Inferior parietal cortex (tissue), 1 donor: ENCODE results near the gene RSL1D1.

Source experiments
- DNase-seq: peaks from one replicate; pipeline ENCODE4 v3.0.0-alpha.2; 2016; ENCODE audit errors: extremely low spot score

The RSL1D1 gene

DNA sequence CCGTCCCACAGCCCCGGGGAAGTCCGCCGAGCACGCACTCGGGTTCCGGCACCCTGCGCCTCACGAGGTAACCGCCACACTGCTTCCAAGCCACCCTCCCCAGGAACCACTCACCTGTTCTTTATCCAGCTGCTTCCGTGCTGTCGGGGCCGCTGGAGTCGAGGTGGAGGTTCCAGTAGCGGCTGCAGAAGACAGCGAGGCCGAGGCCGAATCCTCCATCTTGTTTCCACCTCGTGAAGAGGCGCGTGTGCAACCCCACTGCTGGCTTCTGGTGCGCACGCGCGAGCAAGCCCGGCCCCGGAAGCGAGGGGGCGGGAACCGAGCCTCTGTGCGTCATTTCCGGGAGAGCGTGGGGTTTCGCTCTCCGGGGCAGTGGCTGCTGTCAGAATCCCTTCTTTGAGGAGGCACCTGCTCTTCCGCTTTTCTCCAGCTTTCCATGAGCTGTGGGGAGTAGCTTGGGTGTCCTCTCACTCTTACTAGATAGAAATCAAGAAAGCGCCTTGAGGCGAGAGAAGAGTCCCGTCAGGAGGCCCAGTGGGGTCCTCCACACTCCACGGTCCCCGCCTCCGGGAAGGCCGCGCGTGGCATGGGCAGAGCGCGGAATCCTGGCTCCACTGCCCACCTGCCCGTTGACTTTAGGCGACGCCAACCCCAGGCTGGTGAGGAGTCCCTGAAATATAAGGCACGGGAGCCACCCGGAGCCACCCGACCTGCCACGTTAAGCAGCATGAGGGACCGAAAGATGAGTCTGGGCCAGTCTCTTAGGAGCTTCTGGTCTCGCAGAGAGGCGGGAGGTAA, at the start of gene RSL1D1:
RSL1D1 (minus strand) TSS at position 249 of the 798 bp plus-strand sequence; CDS start at position 219, 30 bp downstream.
- peak; percentile 96 for DNase-seq

DNA sequence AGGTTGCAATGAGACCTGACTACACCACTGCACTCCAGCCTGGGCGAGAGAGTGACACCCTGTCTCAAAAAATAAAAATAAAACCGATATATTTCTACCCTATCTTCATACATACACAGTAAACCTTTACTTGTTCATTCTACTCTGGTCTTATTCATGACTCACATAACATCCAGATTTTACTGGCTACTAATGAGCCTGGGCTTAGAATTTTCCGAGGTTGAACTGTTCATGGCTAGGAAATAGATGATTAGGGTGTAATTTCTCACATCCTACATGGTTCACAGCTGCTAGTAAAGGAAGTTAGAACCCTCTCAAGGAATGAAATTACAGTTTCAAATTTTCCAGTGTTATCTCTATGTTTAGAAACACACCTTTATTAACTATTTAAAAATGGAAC, 49.7 kb upstream of the RSL1D1 start:
- no peak for DNase-seq

DNA sequence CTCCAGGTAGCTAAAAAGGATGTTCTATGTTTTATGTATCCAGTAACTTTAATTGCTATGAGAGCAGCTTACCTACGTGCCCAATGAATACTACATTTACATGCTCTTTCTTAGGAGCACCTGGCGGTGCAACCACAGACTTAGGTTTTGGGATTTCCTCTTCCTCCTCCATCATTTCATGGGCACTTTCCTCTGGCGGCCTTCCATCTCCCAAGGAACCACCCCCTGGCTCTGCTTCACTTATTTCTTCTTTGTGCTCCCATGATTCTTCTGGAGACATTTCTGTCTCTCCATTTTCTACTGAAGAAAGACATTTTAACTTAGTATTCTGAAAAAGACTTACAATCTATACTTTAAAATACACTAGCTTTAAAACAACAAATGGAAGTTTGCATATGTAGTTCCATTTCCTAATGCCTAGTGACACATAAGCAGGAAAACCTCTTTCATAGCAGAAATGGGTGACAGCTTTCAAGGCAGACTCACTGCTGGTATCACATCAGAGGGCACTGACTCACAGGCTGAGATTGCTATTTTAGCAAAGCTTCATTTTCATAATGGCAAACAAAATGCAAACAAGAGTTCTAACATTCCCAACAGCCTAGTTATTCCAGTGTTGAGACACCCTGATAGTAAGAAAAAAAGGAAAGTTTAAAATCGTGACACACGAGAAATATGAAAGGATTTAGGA, 45.3 kb upstream of the RSL1D1 start:
- peak; percentile 27 for DNase-seq

DNA sequence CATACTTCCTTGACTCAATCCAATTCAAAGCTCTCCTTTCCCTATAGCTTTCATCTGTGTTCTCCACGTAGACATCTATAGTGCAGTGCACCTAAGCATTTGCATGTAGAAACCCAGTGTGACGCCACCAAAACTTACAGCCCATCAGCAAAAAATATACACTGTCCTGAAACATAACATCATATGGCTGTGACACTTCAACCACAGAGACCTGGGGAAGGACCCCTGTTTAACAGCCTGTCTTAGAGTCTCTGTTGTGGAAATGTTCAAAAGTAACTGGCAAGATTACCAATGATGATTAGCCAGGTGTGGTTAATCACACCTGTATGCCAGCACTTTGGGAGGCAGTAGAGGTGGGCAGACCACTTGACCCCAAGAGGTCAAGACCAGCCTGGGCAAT, 42.2 kb upstream of the RSL1D1 start:
- no peak for DNase-seq

DNA sequence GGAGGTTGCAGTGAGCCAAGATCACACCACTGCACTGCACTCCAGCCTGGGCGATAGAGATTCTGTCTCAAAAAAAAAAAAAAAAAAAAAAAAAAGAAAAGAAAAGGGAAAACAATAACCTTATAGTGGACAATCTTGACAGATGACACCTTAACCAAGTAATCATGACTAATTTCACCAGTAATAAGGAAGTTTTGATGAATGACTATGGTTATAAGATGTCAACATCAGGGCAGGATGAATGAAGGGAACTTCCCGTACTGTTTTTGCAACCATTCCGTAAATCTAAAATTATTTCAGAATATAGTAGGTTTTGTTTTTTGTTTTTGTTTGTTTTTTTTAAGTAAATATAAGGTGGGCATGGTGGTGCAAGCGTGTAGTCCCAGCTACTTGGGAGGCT, 41.4 kb upstream of the RSL1D1 start:
- no peak for DNase-seq

DNA sequence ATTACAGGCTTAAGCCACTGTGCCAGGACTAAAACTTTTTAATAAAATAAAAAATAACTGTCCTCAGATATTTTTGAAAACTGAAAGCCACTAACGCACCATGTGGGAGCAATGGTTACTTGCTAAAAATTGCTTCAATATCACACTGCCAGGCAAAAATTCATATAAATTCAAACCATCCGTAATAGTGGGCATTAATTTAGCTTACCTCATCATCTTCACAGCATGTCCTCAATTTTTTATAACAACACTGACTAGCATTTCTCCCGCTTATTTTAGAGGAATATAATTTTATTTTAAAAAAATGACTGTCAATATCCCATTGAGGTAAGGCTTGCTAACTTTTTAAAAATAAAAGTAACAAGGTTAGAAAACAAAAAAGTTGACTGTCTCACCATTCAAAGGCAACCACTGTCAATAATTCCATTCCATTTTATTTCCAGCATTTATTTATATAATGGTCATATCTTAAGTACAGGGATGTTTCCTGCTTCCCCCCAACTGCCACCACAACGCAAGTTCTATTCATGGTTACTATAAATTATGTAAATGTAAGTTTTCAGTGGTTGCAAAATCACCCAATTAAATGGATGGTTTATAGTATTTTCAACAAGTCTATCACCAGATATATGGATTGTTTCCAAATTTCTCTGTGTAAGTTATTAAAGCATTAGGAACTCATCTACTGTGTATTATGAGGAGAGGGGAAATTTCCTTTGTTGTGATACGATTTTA, 39.1 kb upstream of the RSL1D1 start:
- DNase-seq, result no peak

DNA sequence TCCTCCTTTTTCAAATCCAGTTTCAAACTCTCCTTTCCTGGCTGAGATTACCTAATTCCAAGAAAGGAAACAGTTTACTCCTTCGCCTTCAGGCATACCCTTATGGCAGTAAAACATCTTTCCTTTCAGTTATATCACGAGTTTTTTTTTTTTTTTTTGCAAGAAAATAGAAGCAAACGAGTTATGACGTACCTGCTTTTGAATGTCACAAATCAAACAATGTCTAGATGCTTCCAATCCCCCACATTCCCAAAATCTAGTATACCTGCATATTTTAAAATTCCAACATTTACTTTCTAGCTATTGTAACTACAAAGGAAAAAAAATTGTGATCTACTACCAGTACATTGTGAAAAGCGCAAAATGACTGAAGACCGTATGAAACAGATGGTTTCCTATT, 35.5 kb upstream of the RSL1D1 start:
- DNase-seq, result no peak

DNA sequence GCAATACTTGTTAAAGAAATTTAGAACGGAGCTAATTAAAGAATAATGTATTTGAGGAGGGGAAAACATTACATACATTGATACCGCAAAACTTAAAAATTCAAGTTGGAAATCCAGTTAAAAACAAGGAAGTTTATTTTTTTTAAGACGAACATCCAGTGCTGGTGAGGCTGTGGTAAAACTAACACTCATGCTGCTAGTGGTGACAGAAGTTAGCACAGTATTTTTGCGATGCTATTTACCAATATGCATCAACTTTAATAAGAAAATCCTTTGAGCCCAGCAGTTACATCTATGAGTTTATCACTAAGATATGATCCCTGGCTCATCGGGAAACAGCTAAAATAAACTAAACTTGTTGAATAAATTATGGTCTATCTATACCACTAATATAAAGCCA, 32.7 kb upstream of the RSL1D1 start:
- DNase-seq, result no peak

DNA sequence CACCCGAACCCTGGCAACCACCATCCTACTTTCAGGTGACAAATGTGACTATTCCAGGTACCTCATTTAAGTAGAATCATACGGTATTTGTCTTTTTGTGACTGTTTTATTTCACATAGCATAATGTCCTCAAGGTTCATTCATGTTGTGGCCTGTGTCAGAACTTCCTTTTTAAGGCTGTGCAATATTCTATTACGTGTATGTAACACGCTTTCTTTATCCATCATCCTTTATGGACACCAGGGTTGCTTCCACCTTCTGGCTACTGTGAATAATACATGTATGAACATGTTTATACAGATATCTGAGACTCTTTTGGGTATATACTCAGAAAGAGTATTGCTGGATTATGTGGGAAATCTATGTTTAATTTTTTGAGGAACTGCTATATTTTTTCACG, 28.7 kb upstream of the RSL1D1 start:
- no peak for DNase-seq

DNA sequence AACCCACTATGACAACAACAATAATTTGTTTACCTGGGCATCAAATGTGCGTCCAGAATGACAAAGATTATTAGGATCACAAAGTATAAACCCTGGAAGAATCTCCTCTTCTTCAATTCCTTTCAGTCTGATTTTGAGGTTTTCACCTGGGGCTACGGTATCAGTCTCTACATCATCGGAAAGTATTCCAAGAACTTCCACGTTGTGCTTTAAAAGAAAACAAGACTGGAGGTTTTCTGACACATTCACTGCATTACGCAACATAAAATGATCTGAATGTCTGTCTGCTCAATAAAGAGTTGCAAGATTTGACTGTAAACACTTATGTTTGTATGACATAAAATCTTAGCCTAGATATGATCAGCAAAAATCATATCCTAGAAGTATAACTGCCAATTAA, 26.0 kb upstream of the RSL1D1 start:
- no peak for DNase-seq

DNA sequence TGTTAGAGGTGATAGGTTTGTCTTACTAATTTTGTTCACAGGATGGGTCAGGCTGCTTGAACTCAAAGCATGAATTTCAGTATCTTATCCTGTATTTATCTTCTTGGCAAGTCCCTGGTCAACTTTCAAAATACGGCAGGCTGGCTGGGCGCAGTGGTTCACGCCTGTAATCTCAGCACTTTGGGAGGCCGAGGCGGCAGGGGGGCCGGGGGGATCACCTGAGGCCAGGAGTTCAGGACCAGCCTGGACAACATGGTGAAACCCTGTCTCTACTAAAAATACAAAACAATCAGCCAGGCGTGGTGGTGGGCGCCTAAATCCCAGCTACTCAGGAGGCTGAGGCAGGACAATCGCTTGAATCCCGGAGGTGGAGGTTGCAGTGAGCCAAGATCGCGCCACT, 25.0 kb upstream of the RSL1D1 start:
- DNase-seq, result no peak

DNA sequence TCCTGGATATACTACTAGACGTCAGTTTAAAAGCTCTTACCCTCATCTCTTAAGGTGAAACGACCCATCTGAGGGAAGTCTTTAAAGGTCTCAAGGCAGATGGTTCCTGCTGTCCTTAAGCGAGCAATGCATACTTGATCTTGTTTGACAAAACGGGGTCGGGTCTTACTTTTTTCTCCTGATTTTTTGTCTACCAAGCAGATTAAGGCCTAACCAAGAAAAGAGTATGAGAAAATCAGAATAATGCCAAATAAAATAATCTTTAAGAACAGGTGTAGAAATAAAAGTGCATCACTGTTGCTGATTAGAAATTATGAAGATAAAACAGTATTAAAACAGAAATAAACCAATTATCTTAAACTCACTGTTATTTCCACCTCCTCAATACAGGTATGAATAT, 24.4 kb upstream of the RSL1D1 start:
- no peak for DNase-seq

DNA sequence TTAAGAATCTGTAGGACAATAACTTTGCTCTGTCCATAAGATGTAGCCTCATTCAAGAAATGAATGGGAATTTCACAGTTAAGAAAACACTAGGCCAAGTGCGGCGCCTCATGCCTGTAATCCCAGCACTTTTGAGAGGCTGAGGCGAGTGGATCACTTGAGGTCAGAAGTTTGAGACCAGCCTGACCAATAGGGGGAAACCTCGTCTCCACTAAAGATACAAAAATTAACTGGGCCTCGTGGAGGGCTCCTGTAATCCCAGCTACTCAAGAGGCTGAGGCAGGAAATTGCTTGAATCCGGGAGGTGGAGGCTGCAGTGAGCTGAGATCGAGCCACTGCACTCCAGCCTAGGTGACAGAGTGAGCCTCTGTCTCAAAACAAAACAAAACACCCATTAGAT, 19.9 kb upstream of the RSL1D1 start:
- DNase-seq, result no peak

DNA sequence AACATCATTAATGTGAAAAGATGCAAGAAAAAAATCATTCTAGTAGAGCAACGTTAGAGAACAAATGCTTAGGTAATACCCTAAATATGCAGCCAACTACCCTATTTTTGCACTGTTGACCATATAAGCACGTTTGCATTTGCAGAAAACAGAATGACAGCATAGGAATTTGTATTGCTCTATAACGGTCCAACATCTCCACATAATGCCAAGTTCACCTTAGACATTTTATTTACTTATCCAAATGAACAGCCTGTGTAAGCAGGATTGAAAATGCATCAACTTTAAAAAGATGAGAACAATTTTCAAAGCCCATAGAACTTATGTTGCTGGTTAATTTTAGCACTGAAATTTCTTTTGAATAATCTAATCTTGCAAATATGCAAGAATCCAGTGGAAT, 19.1 kb upstream of the RSL1D1 start:
- DNase-seq, result no peak

DNA sequence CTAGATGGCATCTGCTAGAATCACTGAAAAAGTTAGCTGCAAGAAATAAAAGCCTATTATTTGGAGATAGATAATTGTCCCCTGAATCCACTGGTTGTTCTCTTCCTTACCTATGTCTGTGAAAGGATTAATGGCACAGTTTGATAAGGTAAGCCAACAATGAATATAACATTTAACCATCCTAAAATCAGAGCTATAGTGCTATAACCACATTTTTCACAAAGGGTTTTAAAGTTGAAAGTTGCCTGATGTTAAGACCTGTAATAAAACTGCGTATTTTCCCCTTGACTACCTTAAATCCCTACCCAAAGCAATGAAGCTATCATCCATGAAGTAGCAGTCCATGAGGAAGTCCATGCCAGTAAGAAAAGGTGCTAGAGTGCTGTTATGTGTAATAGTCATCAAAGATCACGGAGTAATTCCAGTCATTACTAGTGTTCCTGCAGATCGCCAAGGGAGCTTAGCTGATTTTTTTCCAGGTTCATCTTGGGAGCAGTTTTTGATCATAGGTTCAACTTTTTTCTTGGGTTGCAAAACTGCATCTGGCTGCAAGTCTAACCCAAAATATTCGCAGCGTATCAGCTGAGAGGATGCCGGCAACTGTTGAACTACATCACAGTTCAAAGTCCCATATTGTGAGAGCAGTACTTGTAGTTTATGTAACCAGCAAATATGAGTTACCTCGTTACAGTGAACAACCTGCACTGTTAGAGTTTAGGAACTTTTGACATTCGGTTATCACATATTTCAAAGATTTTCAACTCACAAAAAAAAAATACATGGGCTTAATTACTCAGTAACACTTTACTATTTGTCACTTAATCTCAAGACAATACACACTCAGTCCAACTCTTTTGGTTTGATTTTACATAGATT, 18.2 kb upstream of the RSL1D1 start:
- DNase-seq, result no peak

DNA sequence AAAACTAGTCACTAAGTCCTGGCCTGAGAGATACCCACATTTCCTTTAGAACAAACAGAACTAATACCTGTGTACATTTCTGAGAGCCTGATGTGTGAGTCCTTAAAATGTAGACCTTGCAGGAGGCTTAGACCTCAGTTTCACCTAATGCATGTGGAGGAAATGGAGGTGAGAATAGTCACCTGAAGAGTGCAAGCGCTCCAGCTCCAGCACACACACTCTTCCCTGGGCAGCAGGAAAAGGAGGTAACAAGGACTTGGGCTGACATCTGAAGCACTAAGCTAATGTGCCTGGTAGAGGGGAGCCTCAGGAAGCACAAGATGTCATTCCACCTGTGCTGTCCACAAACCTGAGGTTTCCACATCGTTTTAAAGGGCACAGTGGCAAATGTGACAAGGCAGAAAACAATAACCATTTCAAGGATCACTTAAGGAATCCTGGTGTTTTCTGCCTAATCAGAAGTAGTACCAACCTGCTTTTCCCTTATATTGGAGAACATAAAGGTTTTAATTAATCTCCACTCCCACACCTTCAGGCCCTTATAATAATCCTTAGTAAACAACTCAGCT, 17.2 kb upstream of the RSL1D1 start:
- no peak for DNase-seq

DNA sequence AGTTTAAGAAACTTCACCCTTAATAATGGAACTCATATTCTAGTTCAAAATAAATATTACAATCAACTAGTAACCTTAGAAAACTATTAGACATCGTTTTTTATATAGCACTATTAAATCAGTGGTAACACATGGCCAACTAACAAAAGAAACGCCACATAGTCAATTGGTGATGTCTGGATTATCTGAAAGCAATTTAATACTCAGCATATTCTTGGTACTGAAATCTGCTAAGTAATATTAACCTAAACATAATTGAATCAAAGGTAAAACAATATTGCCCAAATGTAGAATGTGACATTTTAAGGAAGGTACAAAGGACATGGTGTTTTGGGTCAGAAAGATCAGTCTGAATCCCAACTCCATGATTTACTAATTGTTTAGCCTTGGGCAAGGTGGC, 11.1 kb upstream of the RSL1D1 start:
- no peak for DNase-seq

DNA sequence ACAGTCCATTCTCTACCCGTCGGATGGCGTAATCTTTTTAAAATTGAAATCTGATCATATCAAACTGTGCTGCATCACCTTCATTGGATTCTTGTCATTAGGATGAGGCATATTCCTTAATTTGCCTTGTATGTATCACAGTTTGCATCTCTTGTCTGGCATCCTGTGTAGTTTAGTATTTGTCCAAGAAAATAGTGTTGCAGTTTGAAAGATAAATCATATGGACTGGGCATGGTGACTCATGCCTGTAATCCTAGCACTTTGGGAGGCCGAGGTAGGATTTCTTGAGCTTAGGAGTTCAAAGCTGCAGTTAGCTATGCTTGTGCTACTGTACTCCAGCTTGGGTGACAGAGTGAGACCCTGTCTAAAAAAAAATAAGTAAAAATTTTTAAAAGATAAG, 5.8 kb upstream of the RSL1D1 start:
- DNase-seq, result no peak

DNA sequence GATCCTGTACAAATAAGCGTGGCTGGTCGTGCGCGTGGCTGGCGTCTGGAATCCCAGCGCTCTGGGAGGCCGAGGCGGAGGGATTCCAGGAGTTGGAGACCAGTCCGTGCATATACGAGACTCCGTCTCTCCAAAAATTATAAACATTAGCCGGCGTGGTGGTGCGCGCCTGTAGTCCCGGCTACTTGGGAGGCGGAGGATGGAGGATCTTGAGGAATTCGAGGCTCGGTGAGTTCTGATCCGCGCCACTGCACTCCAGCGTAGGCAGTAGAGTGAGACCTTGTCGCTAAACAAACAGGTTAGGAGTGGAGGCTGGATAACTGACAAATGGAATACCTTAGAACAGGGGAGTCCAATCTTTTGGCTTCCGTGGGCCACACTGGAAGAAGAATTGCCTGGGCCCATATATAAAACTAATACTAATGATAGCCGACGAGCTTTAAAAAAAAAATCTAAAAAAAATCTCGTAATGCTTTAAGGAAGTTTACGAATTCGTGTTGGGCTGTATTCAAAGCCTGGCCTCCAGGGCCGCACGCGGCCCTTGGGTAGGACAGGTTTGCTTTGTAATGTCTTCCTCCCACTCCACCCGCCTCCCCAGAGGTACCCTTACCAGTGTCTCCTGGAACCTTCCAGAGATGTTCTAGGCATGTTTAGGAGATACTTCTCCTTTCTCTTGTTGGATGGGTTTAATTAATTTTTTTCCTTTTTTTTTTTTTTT, 909 bp upstream of the RSL1D1 start:
- no peak for DNase-seq

DNA sequence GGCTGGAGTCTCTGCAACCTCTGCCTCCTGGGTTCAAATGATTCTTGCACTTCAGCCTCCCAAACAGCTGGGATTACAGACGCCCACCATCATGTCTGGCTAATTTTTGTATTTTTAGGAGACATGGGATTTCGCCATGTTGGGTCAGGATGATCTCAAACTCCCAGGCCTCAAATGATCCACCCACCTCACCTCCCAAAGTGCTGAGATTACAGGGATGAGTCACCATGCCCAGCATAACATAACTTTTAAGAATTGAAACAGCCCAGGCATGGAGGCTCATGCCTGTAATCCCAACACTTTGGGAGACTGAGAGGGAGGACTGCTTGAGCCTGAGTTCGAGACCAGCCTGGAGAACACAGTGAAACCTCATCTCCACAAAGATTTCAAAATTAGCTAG, 2.5 kb downstream of the RSL1D1 start:
- no peak for DNase-seq

DNA sequence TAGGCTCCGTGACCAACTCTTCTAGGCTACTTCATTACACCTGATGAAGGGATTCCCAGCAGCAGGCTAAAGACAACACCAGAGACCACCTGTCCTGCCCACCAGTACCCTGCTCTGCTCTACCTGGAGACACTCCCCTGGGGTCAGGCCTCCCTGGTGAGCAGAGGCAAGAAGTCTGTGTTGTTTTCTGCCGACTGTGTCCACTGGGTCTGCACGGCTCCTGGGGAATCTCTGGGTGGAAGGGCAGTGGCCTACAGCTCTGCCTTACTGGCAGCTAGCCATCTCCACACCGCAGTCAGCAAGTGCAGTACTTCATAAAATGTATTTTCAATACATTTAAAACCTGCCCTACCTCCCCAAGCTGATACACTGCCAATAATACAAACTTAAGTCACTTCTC, 6.8 kb downstream of the RSL1D1 start:
- no peak for DNase-seq
